Trophoblast cell (in vitro differentiated cells and primary cell): ENCODE data around the gene CACNA2D3.

Experiments
- DNase-seq, 2 donors: peaks; one replicate each; pipeline ENCODE4 v3.0.0-alpha.2; 2016
- H2AFZ ChIP-seq: 2 replicates; pipeline ENCODE4 v1.6.1; 2013; ENCODE audit warnings: low read length, moderate library complexity, mild to moderate bottlenecking; ENCODE audit not compliant: insufficient read depth, poor library complexity
- H2AK5ac ChIP-seq: 2 replicates; pipeline ENCODE4 v1.6.1; 2013; ENCODE audit warnings: mild to moderate bottlenecking, low read length
- H2BK120ac ChIP-seq: 2 replicates; pipeline ENCODE4 v1.6.1; 2013; ENCODE audit warnings: low read length, mild to moderate bottlenecking, moderate library complexity; ENCODE audit not compliant: insufficient read depth, poor library complexity
- H2BK12ac ChIP-seq: 2 replicates; pipeline ENCODE4 v1.6.1; 2013; ENCODE audit warnings: mild to moderate bottlenecking, low read length, moderate library complexity
- H2BK5ac ChIP-seq: 2 replicates; pipeline ENCODE4 v1.6.1; 2013; ENCODE audit warnings: low read length, low read depth, moderate library complexity, mild to moderate bottlenecking; ENCODE audit not compliant: poor library complexity
- H3K14ac ChIP-seq: 2 replicates; pipeline ENCODE4 v1.6.1; 2013; ENCODE audit warnings: mild to moderate bottlenecking, low read length
- H3K18ac ChIP-seq: 2 replicates; pipeline ENCODE4 v1.6.1; 2013; ENCODE audit warnings: mild to moderate bottlenecking, low read length
- H3K23ac ChIP-seq: 2 replicates; pipeline ENCODE4 v1.6.1; 2013; ENCODE audit warnings: low read length
- H3K27ac ChIP-seq: 2 replicates; pipeline ENCODE4 v1.5.1; 2013; ENCODE audit warnings: low read depth, mild to moderate bottlenecking, inconsistent platforms, low read length, moderate library complexity
- H3K27me3 ChIP-seq: 2 replicates; pipeline ENCODE4 v1.6.1; 2013; ENCODE audit warnings: inconsistent platforms, mild to moderate bottlenecking, low read length, moderate library complexity; ENCODE audit not compliant: insufficient read depth
- H3K36me3 ChIP-seq, 2 experiments: 1 replicate in 1 of 2; 2 replicates in 1 of 2; pipeline ENCODE4 v1.6.1; 2013; ENCODE audit warnings: low read length in 2 of 2, mild to moderate bottlenecking in 2 of 2, moderate library complexity in 1 of 2; ENCODE audit not compliant: insufficient read depth in 2 of 2, control insufficient read depth in 1 of 2
- H3K4ac ChIP-seq: 2 replicates; pipeline ENCODE4 v1.6.1; 2013; ENCODE audit warnings: low read depth, mild to moderate bottlenecking, low read length, moderate library complexity
- H3K4me1 ChIP-seq, 2 experiments: 1 replicate in 1 of 2; 2 replicates in 1 of 2; pipeline ENCODE4 v1.6.1; 2013; ENCODE audit warnings: low read length in 2 of 2, mild to moderate bottlenecking in 2 of 2, moderate library complexity in 1 of 2; ENCODE audit not compliant: insufficient read depth in 2 of 2, control insufficient read depth in 1 of 2
- H3K4me2 ChIP-seq: 2 replicates; pipeline ENCODE4 v1.6.1; 2013; ENCODE audit warnings: inconsistent platforms, mild to moderate bottlenecking, low read length, moderate library complexity
- H3K4me3 ChIP-seq: 2 replicates; pipeline ENCODE4 v1.5.1; 2013; ENCODE audit warnings: mild to moderate bottlenecking, low read depth, low read length, inconsistent platforms
- H3K79me1 ChIP-seq: one replicate; pipeline ENCODE4 v1.6.1; 2013; ENCODE audit warnings: low read length
- H3K79me2 ChIP-seq: 2 replicates; pipeline ENCODE4 v1.6.1; 2013; ENCODE audit warnings: low read length, mild to moderate bottlenecking; ENCODE audit not compliant: control insufficient read depth, insufficient read depth, poor library complexity
- H3K9ac ChIP-seq: 2 replicates; pipeline ENCODE4 v1.6.1; 2013; ENCODE audit warnings: mild to moderate bottlenecking, low read length
- H3K9me3 ChIP-seq: 2 replicates; pipeline ENCODE4 v1.6.1; 2013; ENCODE audit warnings: low read depth, mild to moderate bottlenecking, control low read depth, inconsistent platforms, low read length; ENCODE audit not compliant: insufficient read depth
- H4K12ac ChIP-seq: 2 replicates; pipeline ENCODE4 v1.6.1; 2013; ENCODE audit warnings: low read depth, mild to moderate bottlenecking, low read length, moderate library complexity
- H4K8ac ChIP-seq: 2 replicates; pipeline ENCODE4 v1.6.1; 2013; ENCODE audit warnings: low read depth, mild to moderate bottlenecking, low read length, moderate library complexity
- H4K91ac ChIP-seq: one replicate; pipeline ENCODE4 v1.6.1; 2013; ENCODE audit warnings: low read depth, mild to moderate bottlenecking, low read length, moderate library complexity
- WGBS: extraction: QIAGEN DNeasy Blood & Tissue Kit; methylation state at CpG from one replicate; pipeline ENCODE4 v1.1.7; 2013; ENCODE audit warnings: missing lambda C conversion rate; ENCODE audit not compliant: insufficient read length, insufficient coverage; ENCODE audit errors: extremely low coverage; 5-methylcytosine and 5-hydroxymethylcytosine counted together

The CACNA2D3 gene

DNA sequence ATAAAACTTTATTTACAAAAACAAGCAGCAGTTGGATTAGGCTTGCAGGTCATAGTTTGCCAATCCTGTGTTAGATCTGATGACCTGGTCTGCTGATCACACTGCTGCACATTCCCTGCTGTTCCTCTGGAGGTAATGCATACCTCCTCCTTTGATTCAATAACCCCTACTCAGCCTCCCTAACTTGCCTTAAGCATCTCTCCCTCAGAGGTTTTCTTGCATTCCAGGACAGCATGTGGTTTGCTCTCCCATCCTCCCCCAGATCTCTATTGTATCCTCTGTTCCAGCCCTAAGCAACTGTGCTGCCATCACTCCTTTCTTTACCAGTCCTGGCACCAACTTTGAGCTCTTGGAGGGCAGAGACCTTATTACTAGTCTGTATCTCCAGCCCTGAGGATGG, 63.4 kb downstream of the CACNA2D3 start:
- Histone ChIP-seq H2AK5ac (no peak overlapping the region), H2BK5ac (no peak overlapping the region), H3K4me1 (no peaks in the 10 kb centered on the region), H3K4me3 (no peak overlapping the region), H3K79me1 (no peaks in the 10 kb centered on the region), H3K9me3 (no peaks in the 10 kb centered on the region), H3K27me3 (no peaks in the 10 kb centered on the region), H4K12ac (no peak overlapping the region), H2AFZ (no peak overlapping the region), H2BK120ac (no peak overlapping the region), H3K4me2 (no peak overlapping the region), H3K14ac (no peak overlapping the region), H3K18ac (no peak overlapping the region), H3K4ac (no peak overlapping the region), H2BK12ac (no peak overlapping the region), H3K9ac (no peak overlapping the region), H3K79me2 (no peaks in the 10 kb centered on the region), H4K91ac (no peak overlapping the region), H3K23ac (no peak overlapping the region), H4K8ac (no peak overlapping the region), H3K27ac (no peak overlapping the region), H3K36me3 (no peaks in the 10 kb centered on the region)
- no peak for DNase-seq

- H3K79me2 ChIP-seq: no peaks in the 10 kb centered on the region
- no peak overlapping the region for H3K9ac ChIP-seq
- H2BK120ac ChIP-seq: no peak overlapping the region
- H4K91ac ChIP-seq: no peak overlapping the region
- no peak overlapping the region for H3K14ac ChIP-seq
- no peak overlapping the region for H3K4me3 ChIP-seq
- H3K79me1 ChIP-seq: no peaks in the 10 kb centered on the region
- no peak overlapping the region for H3K4ac ChIP-seq
- H3K36me3 ChIP-seq: no peaks in the 10 kb centered on the region
- H3K27ac ChIP-seq: no peak overlapping the region
- H2BK5ac ChIP-seq: no peak overlapping the region
- no peaks in the 10 kb centered on the region for H3K9me3 ChIP-seq
- WGBS: no CpG with 5 or more reads among the region's 6 CpGs
- H3K18ac ChIP-seq: no peak overlapping the region
- H2AFZ ChIP-seq: no peak overlapping the region
- H2AK5ac ChIP-seq: no peak overlapping the region
- no peak overlapping the region for H3K4me2 ChIP-seq
- H4K8ac ChIP-seq: no peak overlapping the region
- H3K4me1 ChIP-seq: no peaks in the 10 kb centered on the region
- H3K27me3 ChIP-seq: no peaks in the 10 kb centered on the region
- DNase-seq: peak; percentile 53 to 82
- H4K12ac ChIP-seq: no peak overlapping the region
- no peak overlapping the region for H2BK12ac ChIP-seq
- H3K23ac ChIP-seq: no peak overlapping the region
Measured at GRCh38 chr3:54188176-54188791, 65.9 kb downstream of the CACNA2D3 start.

- Histone ChIP-seq H3K79me1 (no peaks in the 10 kb centered on the region), H3K79me2 (no peaks in the 10 kb centered on the region), H3K27ac (no peak overlapping the region), H3K4me2 (no peak overlapping the region), H4K12ac (no peak overlapping the region), H2AFZ (no peak overlapping the region), H4K91ac (no peak overlapping the region), H3K4me3 (no peak overlapping the region), H2BK12ac (no peak overlapping the region), H4K8ac (no peak overlapping the region), H3K36me3 (no peaks in the 10 kb centered on the region), H2AK5ac (no peak overlapping the region), H2BK5ac (no peak overlapping the region), H3K27me3 (no peaks in the 10 kb centered on the region), H3K23ac (no peak overlapping the region), H3K9me3 (no peaks in the 10 kb centered on the region), H2BK120ac (no peak overlapping the region), H3K14ac (no peak overlapping the region), H3K18ac (no peak overlapping the region), H3K4ac (no peak overlapping the region), H3K9ac (no peak overlapping the region), H3K4me1 (no peaks in the 10 kb centered on the region)
- no peak for DNase-seq
- no CpG with 5 or more reads among the region's 4 CpGs for WGBS
Measured at GRCh38 chr3:54191220-54191619, 68.9 kb downstream of the CACNA2D3 start.

GRCh38 chr3:54192026-54192425, 69.7 kb downstream of the CACNA2D3 start:
- H3K9me3 ChIP-seq: no peaks in the 10 kb centered on the region
- no peak overlapping the region for H3K18ac ChIP-seq
- H3K4me3 ChIP-seq: no peak overlapping the region
- H3K9ac ChIP-seq: no peak overlapping the region
- H3K23ac ChIP-seq: no peak overlapping the region
- H3K4me1 ChIP-seq: no peaks in the 10 kb centered on the region
- H2BK120ac ChIP-seq: no peak overlapping the region
- no peak overlapping the region for H2AK5ac ChIP-seq
- H3K4me2 ChIP-seq: no peak overlapping the region
- no peak overlapping the region for H2AFZ ChIP-seq
- H3K79me2 ChIP-seq: no peaks in the 10 kb centered on the region
- no peak overlapping the region for H3K4ac ChIP-seq
- no peaks in the 10 kb centered on the region for H3K79me1 ChIP-seq
- no peak overlapping the region for H2BK5ac ChIP-seq
- H2BK12ac ChIP-seq: no peak overlapping the region
- H3K27ac ChIP-seq: no peak overlapping the region
- H3K36me3 ChIP-seq: no peaks in the 10 kb centered on the region
- no CpG with 5 or more reads among the region's 1 CpG for WGBS
- H4K8ac ChIP-seq: no peak overlapping the region
- DNase-seq: no peak
- no peak overlapping the region for H4K91ac ChIP-seq
- H3K27me3 ChIP-seq: no peaks in the 10 kb centered on the region
- H3K14ac ChIP-seq: no peak overlapping the region
- H4K12ac ChIP-seq: no peak overlapping the region
